ENCODE results near the gene CCDC181. TPM values are rescaled to one million over a fixed set of nuclear protein-coding genes. Genes with fewer than 3 reads are reported as not detected.

Gene CCDC181
- total and polyA plus RNA-seq, 2 of the 8 experiments (the other 6 are each of a cell fraction or from before 2014, with no cell fraction given) = 1.2 to 3.7 TPM

DNA sequence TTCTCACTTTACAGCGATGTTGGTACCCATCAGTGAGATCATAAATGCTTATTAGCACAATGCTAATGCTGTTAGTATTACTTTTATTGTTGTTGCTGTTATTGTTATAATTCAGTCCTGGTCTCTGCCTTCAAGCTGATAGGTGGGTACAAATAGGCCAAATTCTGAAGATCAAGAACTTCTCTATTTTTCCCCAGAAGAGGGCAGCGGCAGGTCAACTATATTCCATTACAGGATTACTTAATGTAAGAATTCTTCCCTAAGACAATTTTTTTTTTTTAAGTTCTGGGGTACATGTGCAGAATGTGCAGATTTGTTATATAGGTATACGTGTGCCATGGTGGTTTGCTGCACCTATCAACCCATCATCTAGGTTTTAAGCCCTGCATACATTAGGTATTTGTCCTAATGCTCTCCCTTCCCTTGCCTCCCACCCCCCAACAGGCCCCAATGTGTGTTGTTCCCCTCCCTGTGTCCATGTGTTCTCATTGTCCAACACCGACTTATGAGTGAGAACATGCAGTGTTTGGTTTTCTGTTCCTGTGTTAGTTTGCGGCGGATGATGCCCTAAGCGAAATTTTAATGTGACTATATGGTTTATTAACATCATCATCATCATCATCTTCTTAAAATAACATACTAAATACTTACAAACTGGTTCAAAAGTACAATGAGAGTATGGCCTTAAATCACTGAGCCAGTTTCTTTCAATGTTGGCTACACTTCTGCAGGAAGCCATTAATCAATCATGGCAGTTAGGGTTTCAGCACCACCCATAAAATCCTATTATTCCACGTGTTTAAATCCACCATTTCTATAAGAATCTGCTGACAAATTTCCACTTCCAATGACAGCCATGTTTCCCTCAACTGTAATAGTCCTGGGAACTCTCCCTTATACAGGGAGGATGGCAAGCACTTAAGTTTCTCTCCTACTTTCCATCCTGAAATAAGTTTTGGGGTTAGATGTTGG, 39.3 kb upstream of the CCDC181 start (continued):
- TF ChIP-seq CHD7 (IDR thresholded peaks at IDR 0.05; ENCODE audit: insufficient replicate concordance, low read length) = no peak
- no peak for TF ChIP-seq TEAD4 (IDR thresholded peaks at IDR 0.05; ENCODE audit: low read depth, low read length)
- TF ChIP-seq CTCF (IDR thresholded peaks at IDR 0.05; ENCODE audit: control extremely low read depth in 1 of 3, insufficient read depth in 1 of 3, low read depth in 1 of 3, low read length in 3 of 3) = peak in 2 of 3 experiments; percentile 14 to 34; a peak in 2 of 4 replicates
